ENCODE results near the gene ZIC4.

The ZIC4 gene

GRCh38 chr3:147400999-147401398, 5.3 kb downstream of the ZIC4 start:
- no peak for TF ChIP-seq CTCF (IDR thresholded peaks at IDR 0.05; ENCODE audit: insufficient read depth, low read depth, low read length, missing control alignments)
- no peak overlapping the region for H3K4me3 ChIP-seq (ENCODE audit: low read depth, low read length)
- DNase-seq (ENCODE audit: low read depth): no peak

GRCh38 chr3:147400111-147400510, 6.2 kb downstream of the ZIC4 start:
- no peak overlapping the region for H3K4me3 ChIP-seq (ENCODE audit: low read depth, low read length)
- no peak for DNase-seq (ENCODE audit: low read depth)

GRCh38 chr3:147398813-147399534, 7.4 kb downstream of the ZIC4 start:
- H3K4me3 ChIP-seq (ENCODE audit: low read depth, low read length): no peak overlapping the region
- DNase-seq (ENCODE audit: low read depth): no peak
- no peak for TF ChIP-seq CTCF (IDR thresholded peaks at IDR 0.05; ENCODE audit: insufficient read depth, low read depth, low read length, missing control alignments)

More at GRCh38 chr3:147400111-147400510, 6.2 kb downstream of the ZIC4 start:
- TF ChIP-seq CTCF (IDR thresholded peaks at IDR 0.05; ENCODE audit: insufficient read depth, low read depth, low read length, missing control alignments): no peak

GRCh38 chr3:147397875-147398812, 8.2 kb downstream of the ZIC4 start:
- TF ChIP-seq CTCF (IDR thresholded peaks at IDR 0.05; ENCODE audit: insufficient read depth, low read depth, low read length, missing control alignments): no peak
- no peak for DNase-seq (ENCODE audit: low read depth)
- no peak overlapping the region for H3K4me3 ChIP-seq (ENCODE audit: low read depth, low read length)

- no peak for DNase-seq (ENCODE audit: low read depth)
- TF ChIP-seq CTCF (IDR thresholded peaks at IDR 0.05; ENCODE audit: insufficient read depth, low read depth, low read length, missing control alignments): no peak
- no peak overlapping the region for H3K4me3 ChIP-seq (ENCODE audit: low read depth, low read length)
Measured at GRCh38 chr3:147397155-147397874, 9.0 kb downstream of the ZIC4 start.

GRCh38 chr3:147396712-147397046, 9.7 kb downstream of the ZIC4 start:
- no peak for TF ChIP-seq CTCF (IDR thresholded peaks at IDR 0.05; ENCODE audit: insufficient read depth, low read depth, low read length, missing control alignments)
- no peak overlapping the region for H3K4me3 ChIP-seq (ENCODE audit: low read depth, low read length)
- no peak for DNase-seq (ENCODE audit: low read depth)

All from GM12865 (cell line).